ENCODE data around the gene SCO2. TPM values are rescaled to one million over a fixed set of nuclear protein-coding genes. Genes with fewer than 3 reads are reported as not detected.

SCO2 gene
- total and polyA plus RNA-seq, 10 of the 15 experiments (the other 5 are each of a cell fraction or from before 2014, with no cell fraction given), result 0.18 to 16.0 (median 2.4) TPM; not detected in 1

GRCh38 chr22:50529897-50530579 lies 4.6 kb upstream of the SCO2 start, which contains the start of gene TYMP (continued):
- TF ChIP-seq RELB (IDR thresholded peaks at IDR 0.05; ENCODE audit: low read depth) (no peak; the same call in 1 of the 2 replicates), SPI1 (IDR thresholded peaks at IDR 0.05; ENCODE audit: borderline replicate concordance, insufficient read depth, low read depth, low read length) (no peak), NR2C2 (IDR thresholded peaks at IDR 0.05; ENCODE audit: borderline replicate concordance, control insufficient read depth, insufficient read length, low read depth) (no peak), ZBED1 (IDR thresholded peaks at IDR 0.05; ENCODE audit: borderline replicate concordance) (no peak), CHD2 (IDR thresholded peaks at IDR 0.05; ENCODE audit: borderline replicate concordance, low read depth, low read length) (no peak), SREBF1 (IDR thresholded peaks at IDR 0.05; ENCODE audit: low read length) (no peak), EGR1 (IDR thresholded peaks at IDR 0.05; ENCODE audit: borderline replicate concordance in 1 of 2, low read depth in 2 of 2, low read length in 2 of 2) (peak in 1 of 2 experiments; percentile 41; a peak in 2 of 3 replicates), SP1 (IDR thresholded peaks at IDR 0.05; ENCODE audit: low read depth, low read length) (peak; percentile 10), PAX8 (IDR thresholded peaks at IDR 0.05) (no peak), MLLT1 (IDR thresholded peaks at IDR 0.05) (no peak), PAX5 (IDR thresholded peaks at IDR 0.05; ENCODE audit: borderline replicate concordance, low read depth, low read length) (no peak), ATF2 (IDR thresholded peaks at IDR 0.05; ENCODE audit: low read length) (no peak), SIX5 (IDR thresholded peaks at IDR 0.05; ENCODE audit: low read depth, low read length, severe bottlenecking) (no peak), ZBTB33 (IDR thresholded peaks at IDR 0.05) (no peak), ZNF384 (IDR thresholded peaks at IDR 0.05; ENCODE audit: borderline replicate concordance, low read depth, low read length) (no peak), MEF2A (IDR thresholded peaks at IDR 0.05; ENCODE audit: insufficient read depth, low read depth, low read length) (no peak), ZNF207 (IDR thresholded peaks at IDR 0.05; ENCODE audit: borderline replicate concordance) (no peak; the same call in 1 of the 2 replicates), ATF3 (IDR thresholded peaks at IDR 0.05; ENCODE audit: borderline replicate concordance, extremely low read depth, low read depth, low read length) (no peak), TARDBP (IDR thresholded peaks at IDR 0.05; ENCODE audit: borderline replicate concordance) (no peak), ZNF217 (IDR thresholded peaks at IDR 0.05) (peak; percentile 78; the same call in 1 of the 2 replicates), TCF7 (IDR thresholded peaks at IDR 0.05; ENCODE audit: borderline replicate concordance) (no peak)

Data from GM12878 (cell line).